LNCaP clone FGC (cell line): ENCODE results near the gene OPA3.

Experiments used
- DNase-seq: peaks from one replicate; pipeline ENCODE4 v3.0.0-alpha.2; 2011; ENCODE audit warnings: low read depth
- H3K4me3 ChIP-seq: 2 replicates; pipeline ENCODE4 v1.5.1; 2011; ENCODE audit warnings: mild to moderate bottlenecking, low read depth, low read length, control low read depth
- CTCF ChIP-seq: IDR thresholded peaks from 2 replicates; pipeline ENCODE4 v1.5.1; 2012; ENCODE audit warnings: mild to moderate bottlenecking; ENCODE audit not compliant: control insufficient read depth, insufficient read depth; ENCODE audit errors: extremely low read depth

OPA3 gene

GRCh38 chr19:45503909-45504308 lies 80.7 kb downstream of the OPA3 start:
- H3K4me3 ChIP-seq = no peak overlapping the region
- TF ChIP-seq CTCF = no peak
- no peak for DNase-seq

GRCh38 chr19:45502111-45502510 lies 82.5 kb downstream of the OPA3 start:
- TF ChIP-seq CTCF = no peak
- no peak overlapping the region for H3K4me3 ChIP-seq
- DNase-seq = no peak

- no peak for TF ChIP-seq CTCF
- H3K4me3 ChIP-seq = no peak overlapping the region
- no peak for DNase-seq
Observed at GRCh38 chr19:45501730-45502014, 82.9 kb downstream of the OPA3 start.

GRCh38 chr19:45500918-45501729 lies 83.5 kb downstream of the OPA3 start:
- TF ChIP-seq CTCF = no peak
- DNase-seq = no peak
- no peak overlapping the region for H3K4me3 ChIP-seq

- no peak overlapping the region for H3K4me3 ChIP-seq
- no peak for TF ChIP-seq CTCF
- no peak for DNase-seq
Observed at GRCh38 chr19:45499196-45500180, 85.1 kb downstream of the OPA3 start.

- peak within 1 kb of the TSS; percentile 25; the same call in 1 of the 2 replicates for H3K4me3 ChIP-seq
- TF ChIP-seq CTCF = no peak
- no peak for DNase-seq
Observed at GRCh38 chr19:45498411-45499195, 86.0 kb downstream of the OPA3 start, which contains the start of gene PPM1N. Gene PPM1N (plus strand): TSS chr19:45498443. CDS start chr19:45498473, 30 bp downstream.
